ENCODE measurements around the gene OPN5. TPM values are rescaled to one million over a fixed set of nuclear protein-coding genes. Genes with fewer than 3 reads are reported as not detected.

The OPN5 gene
- total and polyA plus RNA-seq, 2 donors (not counting 3 experiments of a cell fraction or from before 2014, with no cell fraction given): not detected

DNA sequence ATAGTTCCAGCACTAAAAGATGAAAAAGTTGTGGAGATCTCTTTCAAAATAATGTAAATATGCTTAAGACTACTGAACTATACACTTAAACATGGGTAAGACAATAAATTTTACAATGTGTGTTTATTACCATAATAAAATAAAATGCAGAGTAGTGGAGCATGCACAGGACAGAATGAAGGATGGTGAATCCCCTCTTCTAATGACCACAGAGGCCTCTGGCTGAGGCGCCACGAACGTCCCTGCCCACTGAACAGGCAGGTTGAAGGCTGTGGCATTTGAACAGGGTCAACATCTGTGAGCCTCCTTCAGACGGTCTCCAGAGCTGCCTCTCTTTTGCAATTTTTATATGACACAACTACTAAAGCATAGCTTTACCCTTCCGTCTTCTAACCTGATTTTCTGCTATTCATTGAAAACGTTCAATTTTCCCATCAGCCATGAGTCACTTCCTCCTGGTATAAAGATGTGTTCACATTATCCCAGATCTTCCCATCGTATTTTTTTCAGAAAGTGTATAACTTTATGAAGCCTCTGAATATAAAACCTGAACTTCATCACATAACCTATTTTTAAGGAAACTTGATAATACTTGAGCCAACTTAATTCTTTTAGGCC, 45.6 kb upstream of the OPN5 start:
- Histone ChIP-seq H3K4me1 (ENCODE audit: control insufficient read depth, extremely low read depth, insufficient read depth, low read length) (no peaks in the 10 kb centered on the region), H3K4me2 (ENCODE audit: insufficient read depth, low read length) (no peak overlapping the region), H2AFZ (ENCODE audit: low read depth, low read length) (no peak overlapping the region), H3K9ac (replicated peaks; ENCODE audit: extremely low read depth, insufficient read depth, low read length) (no peak overlapping the region), H3K27ac (ENCODE audit: insufficient read depth, low read depth, low read length) (no peak overlapping the region), H3K36me3 (ENCODE audit: control insufficient read depth in 2 of 2, extremely low read depth in 1 of 2, insufficient read depth in 2 of 2, low read length in 2 of 2) (no peaks in the 10 kb centered on the region), H3K9me1 (replicated peaks; ENCODE audit: control insufficient read depth, extremely low read depth, insufficient read depth, low read length) (no peaks in the 10 kb centered on the region), H3K4me3 (replicated peaks in 1 of 3; ENCODE audit: insufficient read depth in 1 of 3, low read depth in 1 of 3, low read length in 3 of 3) (no peak overlapping the region), H4K20me1 (replicated peaks; ENCODE audit: control insufficient read depth, extremely low read depth, insufficient read depth, low read length) (no peaks in the 10 kb centered on the region), H3K79me2 (ENCODE audit: control insufficient read depth, insufficient read depth, low read length) (no peaks in the 10 kb centered on the region), H3K27me3 (ENCODE audit: control insufficient read depth in 2 of 2, insufficient read depth in 2 of 2, low read length in 2 of 2) (no peaks in the 10 kb centered on the region), H3K9me3 (replicated peaks; ENCODE audit: control insufficient read depth, insufficient read depth, low read length) (no peaks in the 10 kb centered on the region)
- POLR2A ChIA-PET: no interaction called here
- no TSS peak for BruUV-seq (replicated peaks)
- CTCF ChIA-PET: no interaction called here
- no peak for FAIRE-seq
- DNase-seq (ENCODE audit: low read depth, low spot score): no peak
- intact Hi-C loops (cut with micrococcal nuclease) (no loop called here), dilution Hi-C loops (cut with MboI; ENCODE audit: extremely low pct_ligation_motif_present, low sequenced_read_pairs) (no loop called here)
- no peak for TF ChIP-seq POLR2A (IDR thresholded peaks at IDR 0.05; ENCODE audit: low read depth, low read length)
- TF ChIP-seq JUN (IDR thresholded peaks at IDR 0.05; ENCODE audit: borderline replicate concordance, insufficient read depth, insufficient read length, low read depth): no peak
- no peak for TF ChIP-seq MYC (IDR thresholded peaks at IDR 0.05; ENCODE audit: low read depth, low read length)
- TF ChIP-seq EZH2 (IDR thresholded peaks at IDR 0.05; ENCODE audit: borderline replicate concordance, low read depth, low read length, severe bottlenecking): no peak
- TF ChIP-seq CTCF (IDR thresholded peaks at IDR 0.05; ENCODE audit: extremely low read depth in 1 of 2, insufficient read depth in 1 of 2, low read depth in 1 of 2, low read length in 2 of 2): no peak
- no peak for TF ChIP-seq MAX (IDR thresholded peaks at IDR 0.05; ENCODE audit: insufficient read depth, insufficient read length)
- TF ChIP-seq POLR2AphosphoS5 (IDR thresholded peaks at IDR 0.05; ENCODE audit: insufficient read depth, low read depth, low read length): no peak
- no peak for TF ChIP-seq FOS (IDR thresholded peaks at IDR 0.05; ENCODE audit: borderline replicate concordance, insufficient read depth, low read length)
- no peak for TF ChIP-seq GATA2 (IDR thresholded peaks at IDR 0.05; ENCODE audit: insufficient read depth, insufficient read length, low read depth, low read length)

All from endothelial cell of umbilical vein (primary cell).